ENCODE results near the gene CCDC177. TPM values are rescaled to one million over a fixed set of nuclear protein-coding genes. Genes with fewer than 3 reads are reported as not detected.
A peak's percentile ranks its signal among the peaks of the same experiment; 100 is the strongest.

The CCDC177 gene
- polyA plus RNA-seq, 2 of the 4 experiments (the other 2 are of a cell fraction): not detected

DNA sequence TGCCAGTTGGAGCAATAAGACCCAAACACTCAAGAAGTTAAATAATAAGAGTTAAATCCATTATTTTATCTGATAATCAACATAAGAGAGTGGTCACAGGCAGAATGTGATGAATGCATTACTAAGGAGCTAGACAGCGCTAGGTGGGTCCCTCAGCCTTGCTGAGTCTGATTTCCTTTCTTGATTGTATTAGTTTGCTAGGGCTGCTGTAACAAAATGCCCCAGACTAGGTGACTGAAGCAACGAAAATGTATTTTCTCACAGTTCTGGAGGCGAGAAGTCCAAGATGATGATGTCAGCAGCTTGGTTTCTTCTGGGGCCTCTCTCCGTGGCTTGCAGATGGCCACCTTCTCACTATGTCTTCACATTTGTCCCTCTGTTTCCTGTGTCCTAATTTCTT, 8.2 kb upstream of the CCDC177 start:
- POLR2A ChIA-PET: no interaction called here
- Histone ChIP-seq H3K4me1 (peaks cover 5% of the 10 kb centered on the region; the same call in 1 of the 3 replicates), H3K4me3 (no peak overlapping the region), H3K4me2 (no peak overlapping the region), H3K27ac (no peak overlapping the region), H3K9me3 (no peaks in the 10 kb centered on the region)
- no peak for FAIRE-seq
- TF ChIP-seq, protein P1, sequence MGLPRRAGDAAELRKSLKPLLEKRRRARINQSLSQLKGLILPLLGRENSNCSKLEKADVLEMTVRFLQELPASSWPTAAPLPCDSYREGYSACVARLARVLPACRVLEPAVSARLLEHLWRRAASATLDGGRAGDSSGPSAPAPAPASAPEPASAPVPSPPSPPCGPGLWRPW (IDR thresholded peaks at IDR 0.05): no peak
- no peak for TF ChIP-seq ZSCAN20 (CRISPR knock-in tag; IDR thresholded peaks at IDR 0.05)
- no peak for TF ChIP-seq CHD2 (IDR thresholded peaks at IDR 0.05; ENCODE audit: low read length, partially characterized antibody)
- TF ChIP-seq, protein P2, sequence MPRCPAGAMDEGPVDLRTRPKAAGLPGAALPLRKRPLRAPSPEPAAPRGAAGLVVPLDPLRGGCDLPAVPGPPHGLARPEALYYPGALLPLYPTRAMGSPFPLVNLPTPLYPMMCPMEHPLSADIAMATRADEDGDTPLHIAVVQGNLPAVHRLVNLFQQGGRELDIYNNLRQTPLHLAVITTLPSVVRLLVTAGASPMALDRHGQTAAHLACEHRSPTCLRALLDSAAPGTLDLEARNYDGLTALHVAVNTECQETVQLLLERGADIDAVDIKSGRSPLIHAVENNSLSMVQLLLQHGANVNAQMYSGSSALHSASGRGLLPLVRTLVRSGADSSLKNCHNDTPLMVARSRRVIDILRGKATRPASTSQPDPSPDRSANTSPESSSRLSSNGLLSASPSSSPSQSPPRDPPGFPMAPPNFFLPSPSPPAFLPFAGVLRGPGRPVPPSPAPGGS (IDR thresholded peaks at IDR 0.05): no peak
- no peak for TF ChIP-seq FOSL2 (IDR thresholded peaks at IDR 0.05)
- TF ChIP-seq FOSL2 (CRISPR knock-in tag; IDR thresholded peaks at IDR 0.05): no peak
- no peak for TF ChIP-seq CBX2 (IDR thresholded peaks at IDR 0.05; ENCODE audit: borderline replicate concordance, low read depth)
- no peak for TF ChIP-seq MAZ (IDR thresholded peaks at IDR 0.05; ENCODE audit: borderline replicate concordance, low read depth, low read length)
- no peak for DNase-seq (ENCODE audit: low read depth in 1 of 2, low spot score in 1 of 2)
- no peak for ATAC-seq
- WGBS (ENCODE audit: missing lambda C conversion rate): 48% methylated on average over 4 of the region's 4 CpGs
- CTCF ChIA-PET: interaction anchor here (1.3 to 5.3 kb wide), 8 partner anchors 10 to 147 kb away, joined by 3 to 56 read pairs (median 28); partner anchors contain the start of gene CCDC177

DNA sequence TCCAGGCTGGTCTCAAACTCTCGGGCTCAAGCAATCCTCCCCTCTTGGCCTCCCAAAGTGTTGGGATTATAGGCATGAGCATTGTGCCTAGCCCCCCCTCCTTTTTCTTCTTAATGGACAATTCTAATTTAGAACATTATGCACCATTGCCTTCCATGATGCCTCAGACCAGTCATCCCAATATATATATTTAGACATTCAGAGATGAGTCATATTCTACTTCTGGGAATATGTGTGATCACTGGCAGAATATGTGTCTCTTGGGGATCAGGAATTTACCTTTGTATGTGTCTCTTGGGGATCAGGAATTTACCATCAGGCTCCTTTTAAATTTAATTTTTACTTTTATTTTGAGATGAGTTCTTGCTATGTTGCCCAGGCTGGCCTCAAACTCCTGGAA, 7.5 kb upstream of the CCDC177 start:
- Histone ChIP-seq H3K4me3 (no peak overlapping the region), H3K4me1 (peaks cover 5% of the 10 kb centered on the region; the same call in 1 of the 3 replicates), H3K4me2 (no peak overlapping the region), H3K27ac (no peak overlapping the region), H3K9me3 (no peaks in the 10 kb centered on the region)
- CTCF ChIA-PET: interaction anchor here (1.5 to 5.3 kb wide), 7 partner anchors 9 to 148 kb away, joined by 3 to 56 read pairs (median 34); partner anchors contain the start of gene CCDC177
- 83% methylated on average over 1 of the region's 1 CpG for WGBS (ENCODE audit: missing lambda C conversion rate)
- no peak for ATAC-seq
- no peak for DNase-seq (ENCODE audit: low read depth in 1 of 2, low spot score in 1 of 2)
- TF ChIP-seq, protein P3, sequence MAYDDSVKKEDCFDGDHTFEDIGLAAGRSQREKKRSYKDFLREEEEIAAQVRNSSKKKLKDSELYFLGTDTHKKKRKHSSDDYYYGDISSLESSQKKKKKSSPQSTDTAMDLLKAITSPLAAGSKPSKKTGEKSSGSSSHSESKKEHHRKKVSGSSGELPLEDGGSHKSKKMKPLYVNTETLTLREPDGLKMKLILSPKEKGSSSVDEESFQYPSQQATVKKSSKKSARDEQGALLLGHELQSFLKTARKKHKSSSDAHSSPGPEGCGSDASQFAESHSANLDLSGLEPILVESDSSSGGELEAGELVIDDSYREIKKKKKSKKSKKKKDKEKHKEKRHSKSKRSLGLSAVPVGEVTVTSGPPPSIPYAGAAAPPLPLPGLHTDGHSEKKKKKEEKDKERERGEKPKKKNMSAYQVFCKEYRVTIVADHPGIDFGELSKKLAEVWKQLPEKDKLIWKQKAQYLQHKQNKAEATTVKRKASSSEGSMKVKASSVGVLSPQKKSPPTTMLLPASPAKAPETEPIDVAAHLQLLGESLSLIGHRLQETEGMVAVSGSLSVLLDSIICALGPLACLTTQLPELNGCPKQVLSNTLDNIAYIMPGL (CRISPR knock-in tag; IDR thresholded peaks at IDR 0.05; ENCODE audit: borderline replicate concordance): no peak
- no peak for TF ChIP-seq FOSL2 (IDR thresholded peaks at IDR 0.05)
- peak; percentile 39; the same call in 1 of the 2 replicates for TF ChIP-seq FOSL2 (CRISPR knock-in tag; IDR thresholded peaks at IDR 0.05)
- no peak for FAIRE-seq
- POLR2A ChIA-PET: no interaction called here

DNA sequence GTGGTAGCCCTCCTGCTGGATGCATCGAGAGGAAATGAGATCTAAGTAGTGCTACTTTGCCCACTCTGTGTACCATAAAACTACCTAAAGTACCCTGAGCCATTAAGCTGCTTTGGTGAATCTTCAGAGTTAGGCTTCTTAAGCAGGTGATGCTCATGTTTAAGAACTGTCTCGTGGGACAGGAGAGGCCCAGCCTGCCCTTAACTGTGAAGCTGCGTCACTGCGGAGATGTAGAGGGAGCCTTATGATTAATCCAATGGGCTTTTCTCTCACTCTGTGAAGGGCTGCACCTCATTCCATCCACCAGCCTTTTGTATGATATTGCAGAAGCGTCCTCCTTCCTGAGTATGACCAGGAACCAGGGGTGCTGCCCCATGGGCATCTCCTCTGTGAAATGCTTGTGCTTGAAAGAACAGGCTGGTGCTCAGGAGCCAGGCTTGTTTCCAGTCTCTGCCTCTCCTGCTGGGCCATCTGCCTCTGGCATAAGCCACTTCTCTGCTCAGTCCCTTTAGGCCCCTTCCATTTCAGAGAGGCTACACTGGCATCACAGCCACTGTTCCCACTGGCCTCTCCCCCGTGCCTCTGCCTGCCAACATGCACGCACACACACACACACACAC, 6.8 kb upstream of the CCDC177 start:
- ChIA-PET CTCF (interaction anchor here (0.6 to 5.3 kb wide), 7 partner anchors 25 to 148 kb away, joined by 3 to 34 read pairs (median 6); no protein-coding TSS in a partner anchor), POLR2A (no interaction called here)
- H3K27ac ChIP-seq: no peak overlapping the region
- no peaks in the 10 kb centered on the region for H3K9me3 ChIP-seq
- H3K4me2 ChIP-seq: no peak overlapping the region
- DNase-seq (ENCODE audit: low read depth in 1 of 2, low spot score in 1 of 2): no peak
- ATAC-seq: no peak
- H3K4me1 ChIP-seq: peaks cover 5% of the 10 kb centered on the region; the same call in 1 of the 3 replicates
- H3K4me3 ChIP-seq: no peak overlapping the region
- 69% methylated on average over 7 of the region's 7 CpGs for WGBS (ENCODE audit: missing lambda C conversion rate)
- FAIRE-seq: no peak
- TF ChIP-seq NR3C1 (IDR thresholded peaks at IDR 0.05) (no peak), EHF (CRISPR knock-in tag; IDR thresholded peaks at IDR 0.05) (no peak), SMC3 (IDR thresholded peaks at IDR 0.05) (no peak), ZNF302 (CRISPR knock-in tag; IDR thresholded peaks at IDR 0.05) (no peak), KDM5A (IDR thresholded peaks at IDR 0.05) (no peak)
- TF ChIP-seq, protein P4, sequence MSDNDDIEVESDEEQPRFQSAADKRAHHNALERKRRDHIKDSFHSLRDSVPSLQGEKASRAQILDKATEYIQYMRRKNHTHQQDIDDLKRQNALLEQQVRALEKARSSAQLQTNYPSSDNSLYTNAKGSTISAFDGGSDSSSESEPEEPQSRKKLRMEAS (IDR thresholded peaks at IDR 0.05): no peak
- TF ChIP-seq, protein P5, sequence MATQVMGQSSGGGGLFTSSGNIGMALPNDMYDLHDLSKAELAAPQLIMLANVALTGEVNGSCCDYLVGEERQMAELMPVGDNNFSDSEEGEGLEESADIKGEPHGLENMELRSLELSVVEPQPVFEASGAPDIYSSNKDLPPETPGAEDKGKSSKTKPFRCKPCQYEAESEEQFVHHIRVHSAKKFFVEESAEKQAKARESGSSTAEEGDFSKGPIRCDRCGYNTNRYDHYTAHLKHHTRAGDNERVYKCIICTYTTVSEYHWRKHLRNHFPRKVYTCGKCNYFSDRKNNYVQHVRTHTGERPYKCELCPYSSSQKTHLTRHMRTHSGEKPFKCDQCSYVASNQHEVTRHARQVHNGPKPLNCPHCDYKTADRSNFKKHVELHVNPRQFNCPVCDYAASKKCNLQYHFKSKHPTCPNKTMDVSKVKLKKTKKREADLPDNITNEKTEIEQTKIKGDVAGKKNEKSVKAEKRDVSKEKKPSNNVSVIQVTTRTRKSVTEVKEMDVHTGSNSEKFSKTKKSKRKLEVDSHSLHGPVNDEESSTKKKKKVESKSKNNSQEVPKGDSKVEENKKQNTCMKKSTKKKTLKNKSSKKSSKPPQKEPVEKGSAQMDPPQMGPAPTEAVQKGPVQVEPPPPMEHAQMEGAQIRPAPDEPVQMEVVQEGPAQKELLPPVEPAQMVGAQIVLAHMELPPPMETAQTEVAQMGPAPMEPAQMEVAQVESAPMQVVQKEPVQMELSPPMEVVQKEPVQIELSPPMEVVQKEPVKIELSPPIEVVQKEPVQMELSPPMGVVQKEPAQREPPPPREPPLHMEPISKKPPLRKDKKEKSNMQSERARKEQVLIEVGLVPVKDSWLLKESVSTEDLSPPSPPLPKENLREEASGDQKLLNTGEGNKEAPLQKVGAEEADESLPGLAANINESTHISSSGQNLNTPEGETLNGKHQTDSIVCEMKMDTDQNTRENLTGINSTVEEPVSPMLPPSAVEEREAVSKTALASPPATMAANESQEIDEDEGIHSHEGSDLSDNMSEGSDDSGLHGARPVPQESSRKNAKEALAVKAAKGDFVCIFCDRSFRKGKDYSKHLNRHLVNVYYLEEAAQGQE (IDR thresholded peaks at IDR 0.05): no peak
- TF ChIP-seq, protein P6, sequence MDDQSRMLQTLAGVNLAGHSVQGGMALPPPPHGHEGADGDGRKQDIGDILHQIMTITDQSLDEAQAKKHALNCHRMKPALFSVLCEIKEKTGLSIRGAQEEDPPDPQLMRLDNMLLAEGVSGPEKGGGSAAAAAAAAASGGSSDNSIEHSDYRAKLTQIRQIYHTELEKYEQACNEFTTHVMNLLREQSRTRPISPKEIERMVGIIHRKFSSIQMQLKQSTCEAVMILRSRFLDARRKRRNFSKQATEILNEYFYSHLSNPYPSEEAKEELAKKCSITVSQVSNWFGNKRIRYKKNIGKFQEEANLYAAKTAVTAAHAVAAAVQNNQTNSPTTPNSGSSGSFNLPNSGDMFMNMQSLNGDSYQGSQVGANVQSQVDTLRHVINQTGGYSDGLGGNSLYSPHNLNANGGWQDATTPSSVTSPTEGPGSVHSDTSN (IDR thresholded peaks at IDR 0.05): no peak
